Activated T-cell treated with anti-CD3 and anti-CD28 coated beads, Interleukin-2, amount 50 U/mL, for 48 hours (primary cell): ENCODE data around the gene SCAI.
"Not testable (repeated sequence)": the region's sequence is repeated elsewhere in the genome, so short reads cannot be mapped to it uniquely, and the experiment has no call there.

ENCODE experiments used
- DNase-seq, 2 experiments: peaks; one replicate each; pipeline ENCODE4 v3.0.0-alpha.2; 2020

Gene SCAI

DNA sequence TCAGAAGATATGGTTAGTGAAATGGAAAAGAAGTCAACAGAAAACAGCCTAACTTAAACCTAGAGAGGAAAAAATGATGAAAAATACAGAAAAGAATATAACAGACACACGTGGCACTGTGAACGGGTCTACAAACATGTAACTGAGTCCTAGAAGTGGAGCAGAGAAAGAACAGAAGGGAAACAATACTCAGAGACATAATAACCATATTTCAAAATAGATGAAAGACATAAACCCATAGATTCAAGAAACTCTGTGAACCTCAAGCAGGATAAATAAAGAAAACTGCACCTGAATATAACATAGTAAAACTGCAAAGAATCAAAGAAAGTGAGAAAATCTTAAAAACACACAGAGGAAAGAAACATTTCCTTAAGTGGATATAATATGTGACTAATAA, 134.7 kb downstream of the SCAI start:
- no peak for DNase-seq

DNA sequence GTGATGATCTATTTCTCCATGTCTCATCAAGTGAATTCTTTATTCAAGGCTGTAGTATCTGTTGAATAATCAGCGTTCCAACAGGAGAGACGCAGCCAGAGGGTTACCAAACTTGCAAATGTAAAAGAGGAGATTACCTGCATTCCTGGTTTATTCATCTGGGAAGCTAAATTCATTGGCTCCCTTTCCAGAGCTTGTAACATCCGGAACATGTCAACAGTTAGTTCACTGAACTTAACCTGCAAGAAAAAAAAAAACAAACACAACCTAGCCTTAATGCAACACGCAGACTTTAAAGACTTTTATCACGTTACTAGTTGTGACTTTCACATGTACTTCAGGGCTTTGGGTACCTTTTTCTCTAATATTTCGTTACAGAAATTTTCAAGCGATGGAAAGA, 140.0 kb downstream of the SCAI start:
- no peak for DNase-seq

DNA sequence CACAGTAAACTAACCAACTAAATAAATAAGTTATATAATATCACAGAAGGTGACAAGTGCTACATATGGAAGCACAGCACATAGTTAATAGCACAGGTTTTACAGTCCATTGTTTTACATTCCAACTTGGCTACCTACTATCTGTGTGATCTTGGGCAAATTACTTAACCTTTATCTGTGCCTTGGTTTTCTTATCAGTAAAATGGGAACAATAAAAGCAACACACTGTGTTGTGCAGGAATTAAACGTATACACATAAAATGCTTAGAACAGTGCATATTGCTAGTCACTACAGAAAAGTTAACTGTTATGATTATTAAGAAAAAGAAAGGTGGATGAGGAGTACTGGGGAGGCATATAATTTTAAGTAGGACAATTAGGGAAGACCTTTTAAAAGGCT, 159.6 kb downstream of the SCAI start:
- no peak for DNase-seq

GRCh38 chr9:124980431-124980830, 162.9 kb downstream of the SCAI start:
- no peak for DNase-seq

DNA sequence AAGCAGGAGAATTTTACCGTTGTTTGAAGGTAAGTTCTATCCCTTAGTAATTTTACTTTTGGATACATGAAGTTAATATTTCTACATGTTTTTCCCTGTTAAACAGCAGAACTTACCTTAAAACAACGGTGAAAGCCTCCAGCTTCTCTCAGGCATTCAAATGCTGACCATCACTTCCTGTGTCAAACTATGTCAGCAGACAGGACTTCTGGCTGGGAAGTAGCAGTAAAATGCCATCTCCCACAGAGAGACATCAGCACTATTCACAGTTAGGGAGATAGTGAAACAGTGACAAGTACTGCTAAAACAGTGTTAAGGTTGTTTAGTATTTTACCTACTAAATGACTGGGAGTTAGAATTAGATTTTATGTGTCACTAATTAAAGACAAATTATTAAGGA, 168.2 kb downstream of the SCAI start:
- DNase-seq: no peak

DNA sequence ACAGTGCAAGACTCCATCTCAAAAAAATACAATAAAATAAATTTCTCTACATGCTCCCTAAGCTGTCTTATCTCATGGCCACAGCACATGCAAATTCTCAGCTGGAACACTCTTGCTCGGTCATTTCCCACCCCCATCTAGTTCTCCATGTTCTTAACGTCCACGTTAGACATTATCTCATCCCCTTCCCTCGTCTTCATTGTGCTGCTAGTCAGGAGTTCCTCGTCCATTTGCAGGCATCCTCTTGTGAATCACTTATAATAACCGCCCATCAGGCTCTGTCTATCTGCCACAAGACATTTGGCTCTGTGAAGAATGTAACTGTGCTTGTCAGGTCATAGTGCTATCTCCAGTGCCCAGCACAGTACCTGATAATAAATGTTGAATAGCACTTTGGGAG, 169.5 kb downstream of the SCAI start:
- DNase-seq: no peak

DNA sequence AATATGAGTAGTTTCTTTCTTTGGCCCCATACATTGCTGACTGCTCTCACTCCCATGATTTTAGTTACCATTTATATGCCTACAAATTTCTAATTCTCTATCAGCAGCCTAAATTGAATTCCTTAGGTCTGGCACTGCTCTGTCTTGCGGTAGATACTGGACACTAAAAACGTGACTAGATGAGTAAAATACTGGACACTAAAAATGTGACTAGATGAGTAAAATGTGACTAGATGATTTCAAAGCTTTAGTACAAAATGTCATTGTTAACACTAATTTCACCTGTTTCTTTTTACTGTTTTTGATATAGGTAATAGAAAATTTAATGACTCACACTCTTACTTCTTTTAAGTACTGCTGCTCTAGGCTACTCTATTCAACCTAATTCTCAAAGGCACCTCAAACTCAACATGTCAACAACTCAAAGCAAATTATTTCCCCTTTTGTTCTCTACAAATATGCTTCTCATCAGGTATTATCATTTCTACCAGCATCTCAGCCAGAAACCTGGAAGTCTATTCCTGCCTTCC, 171.0 kb downstream of the SCAI start:
- DNase-seq: no peak

GRCh38 chr9:124969401-124969800, 173.9 kb downstream of the SCAI start:
- no peak for DNase-seq

DNA sequence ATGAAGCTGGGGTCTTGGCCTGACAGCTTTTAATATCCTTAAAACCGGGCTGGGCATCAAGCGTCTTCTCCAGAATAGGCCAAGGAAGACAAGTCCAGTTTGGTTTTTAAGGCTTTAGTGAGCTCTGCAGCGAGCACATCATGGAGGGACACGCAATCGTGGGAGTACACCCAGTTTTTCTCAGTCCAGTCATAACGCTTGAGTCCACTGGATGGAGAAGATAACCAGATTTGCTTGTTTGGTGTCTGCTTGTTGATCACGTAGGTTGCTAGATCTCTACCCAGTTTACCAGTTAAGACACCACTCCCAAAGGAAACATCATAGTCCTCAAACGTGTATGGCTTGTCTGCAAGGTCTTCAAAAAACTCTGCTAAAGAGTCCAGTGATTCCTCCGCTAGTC, 175.1 kb downstream of the SCAI start:
- DNase-seq: no peak

DNA sequence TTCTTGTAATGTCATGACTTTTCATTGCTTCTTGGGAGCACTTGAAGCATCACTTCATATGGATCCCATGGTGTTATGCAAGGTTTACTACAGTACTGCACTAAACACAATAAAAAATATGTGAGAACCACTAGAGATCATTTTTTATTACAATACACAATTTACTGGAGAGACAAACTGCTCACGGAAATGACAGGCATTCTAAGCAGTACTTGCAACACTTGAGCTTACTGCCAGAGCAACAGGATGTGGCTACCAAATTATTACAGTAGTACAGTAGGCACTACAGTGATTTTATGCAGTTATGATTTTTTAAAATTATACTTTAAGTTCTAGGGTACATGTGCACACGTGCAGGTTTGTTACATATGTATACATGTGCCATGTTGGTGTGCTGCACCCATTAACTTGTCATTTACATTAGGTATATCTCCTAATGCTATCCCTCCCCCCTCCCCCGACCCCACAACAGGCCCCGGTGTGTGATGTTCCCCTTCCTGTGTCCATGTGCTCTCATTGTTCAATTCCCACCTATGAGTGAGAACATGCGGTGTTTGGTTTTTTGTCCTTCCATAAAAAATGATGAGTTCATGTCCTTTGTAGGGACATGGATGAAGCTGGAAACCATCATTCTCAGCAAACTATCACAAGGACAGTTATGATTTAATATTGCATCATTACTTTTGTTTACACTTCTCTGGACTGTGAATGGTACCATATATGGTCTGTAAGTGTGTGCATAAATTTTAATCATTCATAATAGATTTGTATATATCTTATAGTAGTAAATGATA, 177.4 kb downstream of the SCAI start:
- not testable (repeated sequence) for DNase-seq

- no peak for DNase-seq
Observed at GRCh38 chr9:124964604-124965003, 178.7 kb downstream of the SCAI start.

DNA sequence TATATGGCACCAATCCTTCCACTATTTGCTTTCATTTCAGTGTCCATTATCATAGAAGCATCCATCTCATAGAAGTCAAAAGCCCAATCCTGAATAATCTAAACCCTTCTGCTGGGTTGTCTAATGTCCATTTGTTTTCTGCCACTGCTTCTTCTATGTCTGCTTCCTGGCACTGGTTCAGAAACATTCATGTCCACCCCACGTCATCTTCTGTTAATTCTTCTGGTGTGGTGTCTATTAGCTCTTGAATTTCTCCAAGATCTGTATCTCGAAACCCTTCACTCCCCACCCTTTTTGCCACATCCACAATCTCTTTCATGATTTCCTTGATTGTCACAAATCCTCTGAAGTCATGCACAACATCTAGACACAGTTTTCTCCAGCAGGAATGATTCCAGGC, 179.3 kb downstream of the SCAI start:
- DNase-seq: no peak

DNA sequence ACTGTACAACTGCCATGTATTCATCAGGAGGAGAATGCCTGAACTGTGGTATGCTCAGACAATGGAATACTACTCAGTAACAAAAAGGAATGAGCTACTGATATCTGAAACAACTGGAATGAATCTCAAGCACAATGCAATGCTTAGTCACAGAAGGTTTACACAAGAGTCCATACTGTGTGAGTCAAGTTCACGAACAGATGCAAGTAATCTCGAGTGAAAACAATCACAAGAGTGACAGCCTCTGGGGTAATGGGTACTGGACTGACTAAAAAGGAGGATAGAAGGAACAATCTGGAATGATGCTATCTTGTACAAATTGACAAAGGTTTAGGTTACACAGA, 182.9 kb downstream of the SCAI start:
- DNase-seq: no peak

DNA sequence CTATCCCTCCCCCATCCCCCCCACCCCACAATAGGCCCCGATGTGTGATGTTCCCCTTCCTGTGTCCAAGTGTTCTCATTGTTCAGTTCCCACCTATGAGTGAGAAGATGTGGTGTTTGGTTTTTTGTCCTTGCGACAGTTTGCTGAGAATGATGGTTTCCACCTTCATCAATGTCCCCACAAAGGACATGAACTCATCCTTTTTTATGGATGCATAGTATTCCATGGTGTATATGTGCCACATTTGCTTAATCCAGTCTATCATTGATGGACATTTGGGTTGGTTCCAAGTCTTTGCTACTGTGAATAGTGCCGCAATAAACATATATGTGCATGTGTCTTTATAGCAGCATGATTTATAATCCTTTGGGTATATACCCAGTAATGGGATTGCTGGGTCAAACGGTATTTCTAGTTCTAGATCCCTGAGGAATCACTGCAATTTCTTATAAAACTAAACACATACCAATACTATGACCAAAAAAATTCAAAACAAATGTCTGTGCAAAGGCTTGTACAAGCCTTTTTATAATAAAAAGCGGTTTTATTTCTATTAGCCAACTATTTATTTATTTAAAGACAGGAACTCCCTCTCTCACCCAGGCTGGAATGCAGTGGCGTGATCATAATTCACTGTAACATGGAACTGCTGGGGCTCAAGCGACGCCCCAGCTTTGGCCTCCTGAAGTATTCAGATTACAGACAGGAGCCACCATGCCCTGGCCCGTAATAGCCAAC, 183.5 kb downstream of the SCAI start:
- DNase-seq: not testable (repeated sequence)

DNA sequence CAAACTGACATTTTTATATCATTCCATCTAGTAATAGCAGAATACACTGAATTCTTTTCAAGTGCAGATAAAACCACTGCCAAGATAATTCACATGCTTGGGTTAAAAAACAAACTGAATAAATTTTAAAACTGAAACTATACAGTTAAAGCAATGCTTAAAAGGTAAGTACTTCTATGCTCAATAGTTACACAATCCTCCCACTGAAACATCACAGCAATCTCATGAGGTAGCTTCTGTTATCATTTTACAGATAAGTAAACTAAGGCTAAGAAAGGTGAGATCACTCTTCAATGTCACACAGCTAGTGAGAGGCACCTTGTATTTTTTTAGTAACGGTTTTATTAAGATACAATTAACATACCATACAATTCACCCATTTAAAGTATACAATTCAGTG, 189.1 kb downstream of the SCAI start:
- DNase-seq: no peak

- no peak for DNase-seq
Observed at GRCh38 chr9:124950050-124950718, 193.1 kb downstream of the SCAI start.

DNA sequence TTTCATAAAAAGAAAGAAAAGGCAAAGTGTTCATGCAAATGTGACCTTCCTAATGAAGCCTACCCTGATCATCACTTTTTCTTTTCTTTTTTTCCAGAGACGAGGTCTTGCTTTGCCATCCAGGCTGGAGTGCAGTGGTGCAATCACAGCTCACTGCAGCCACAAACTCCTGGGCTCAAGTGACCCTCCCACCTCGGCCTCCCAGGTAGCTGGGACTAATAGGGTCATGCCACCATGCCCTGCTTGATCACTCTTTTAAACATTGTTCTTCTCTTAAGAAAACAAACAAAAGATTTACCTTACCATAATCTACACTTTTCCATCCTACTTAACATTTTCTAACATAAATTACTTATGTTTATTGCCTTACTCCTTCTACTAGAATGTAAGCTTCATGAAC, 193.9 kb downstream of the SCAI start:
- DNase-seq: no peak

DNA sequence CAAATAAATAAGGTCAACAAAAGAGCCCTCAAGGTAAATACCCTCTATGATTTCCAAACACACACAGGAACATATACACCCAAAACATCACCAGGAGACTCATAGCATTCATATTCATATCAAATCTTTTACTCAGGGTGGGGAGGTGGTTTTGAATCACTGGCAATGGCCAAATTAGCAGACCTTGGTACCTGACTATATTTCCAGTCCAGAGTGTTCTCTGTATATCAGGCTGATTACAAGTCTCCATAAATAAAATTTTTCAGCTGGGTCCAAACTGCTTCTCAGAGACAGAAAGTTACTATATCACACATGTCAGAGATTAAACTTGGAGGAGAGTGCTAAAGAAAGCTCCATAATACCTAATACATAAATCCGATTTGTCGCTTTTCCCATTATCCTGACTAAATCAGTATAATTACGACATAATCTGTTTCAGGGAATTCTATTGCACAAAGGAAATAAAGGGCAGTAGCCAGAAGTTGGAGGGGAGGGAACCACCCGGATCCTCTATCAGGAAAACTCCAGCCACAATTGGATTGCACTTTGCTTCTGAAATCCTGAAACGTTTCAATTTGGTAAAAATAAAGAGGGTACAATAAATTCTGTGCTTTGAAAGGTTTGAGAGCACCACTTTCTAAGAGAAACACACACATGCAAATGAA, 195.5 kb downstream of the SCAI start:
- no peak for DNase-seq

DNA sequence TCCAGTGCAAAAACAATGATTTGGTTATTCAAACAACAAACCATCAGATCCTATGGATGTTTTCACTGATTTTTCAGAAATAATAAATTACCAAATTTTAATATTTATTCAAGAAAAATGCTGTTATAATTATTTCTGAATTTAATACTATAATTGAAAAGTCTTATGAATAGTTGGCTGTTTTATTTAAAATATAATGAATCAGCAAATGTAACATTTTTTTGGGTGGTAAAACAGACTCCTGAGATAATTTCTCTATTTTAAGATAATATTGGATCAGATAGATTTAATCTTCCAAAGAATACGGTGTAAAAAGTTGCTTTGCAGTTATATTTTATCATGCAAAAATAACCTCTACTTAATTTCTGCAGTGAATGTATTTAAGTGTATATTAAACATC, 197.2 kb downstream of the SCAI start:
- no peak for DNase-seq

DNA sequence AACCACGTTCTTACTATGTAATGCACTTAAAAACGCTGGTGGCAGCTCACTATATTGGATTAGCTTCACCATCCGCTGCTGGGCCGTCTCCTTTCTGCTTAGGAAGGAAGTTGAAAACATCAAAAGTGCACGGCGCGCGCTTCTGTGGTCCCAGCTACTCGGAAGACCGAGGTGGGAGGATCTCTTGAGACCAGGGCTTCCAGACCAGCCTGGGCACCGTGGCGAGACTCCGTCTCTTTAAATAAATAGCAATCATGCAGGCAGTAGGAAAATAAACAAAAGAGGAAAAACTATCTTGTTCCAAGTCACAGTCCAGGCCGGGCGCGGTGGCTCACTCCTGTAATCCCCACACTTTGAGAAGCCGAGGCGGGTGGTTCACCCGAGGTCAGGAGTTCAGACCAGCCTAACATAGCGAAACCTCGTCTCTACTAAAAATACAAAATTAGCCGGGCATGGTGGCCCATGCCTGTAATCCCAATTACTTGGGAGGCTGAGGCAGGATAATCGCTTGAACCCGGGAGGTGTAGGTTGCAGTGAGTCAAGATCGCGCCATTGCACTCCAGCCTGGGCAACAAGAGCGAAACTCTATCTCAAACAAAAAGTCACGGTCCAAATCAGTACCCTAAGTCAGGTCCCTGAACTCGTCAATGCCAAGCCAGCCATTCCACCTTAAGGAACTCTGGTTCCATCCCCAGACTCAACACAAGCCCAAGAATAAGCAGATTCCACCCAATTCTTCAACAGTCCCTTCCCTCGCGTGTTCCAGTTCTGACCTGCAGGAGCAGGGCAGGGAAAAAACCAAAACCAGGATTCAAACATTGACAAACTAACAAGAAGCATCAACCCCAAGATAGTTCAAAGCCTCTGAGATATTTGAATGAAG, 201.4 kb downstream of the SCAI start:
- DNase-seq: peak; percentile 77 to 78

GRCh38 chr9:124940894-124941678, 202.2 kb downstream of the SCAI start, which contains the start of gene GOLGA1:
TSS of gene GOLGA1 (minus strand) at chr9:124941083. CDS start at chr9:124938711, 2,372 bp downstream.
- DNase-seq: peak; percentile 94 to 95
